Activated T-helper 9 cell treated with anti-CD3 and anti-CD28 coated beads, Interleukin-2, amount 50 U/mL, for 16 hours (primary cell): ENCODE results near the gene GREM1.

Source experiments
- DNase-seq: peaks from one replicate; pipeline ENCODE4 v3.0.0-alpha.2; 2020; ENCODE audit warnings: low read depth

Gene GREM1

GRCh38 chr15:32717426-32718226, at the start of gene GREM1:
GREM1 (plus strand) TSS chr15:32718004; CDS start chr15:32730691, 12,687 bp downstream.
- no peak for DNase-seq

- no peak for DNase-seq
These were observed 48.9 kb upstream of the GREM1 start for GRCh38 chr15:32668942-32669341.

- DNase-seq: no peak
These were observed 47.8 kb upstream of the GREM1 start for GRCh38 chr15:32669896-32670611.

DNA sequence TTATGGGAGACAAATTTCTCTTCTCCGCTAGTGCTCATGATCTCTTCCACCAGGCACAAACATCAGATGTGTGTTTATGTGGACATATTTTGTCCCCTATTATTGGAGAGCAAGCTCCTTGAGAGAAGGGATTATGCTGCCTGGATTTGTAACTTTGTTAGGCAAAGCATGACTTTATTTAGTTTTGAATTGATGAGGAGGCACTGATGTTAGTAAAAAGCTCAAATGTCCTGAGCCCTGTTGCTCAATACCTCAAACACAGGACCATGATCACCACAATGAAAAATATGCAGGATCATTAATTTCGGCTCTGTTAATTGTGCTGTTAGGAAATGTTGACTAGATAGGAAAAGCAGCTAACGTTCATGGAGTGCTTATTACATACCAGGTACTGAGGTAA, 47.2 kb upstream of the GREM1 start:
- no peak for DNase-seq

DNA sequence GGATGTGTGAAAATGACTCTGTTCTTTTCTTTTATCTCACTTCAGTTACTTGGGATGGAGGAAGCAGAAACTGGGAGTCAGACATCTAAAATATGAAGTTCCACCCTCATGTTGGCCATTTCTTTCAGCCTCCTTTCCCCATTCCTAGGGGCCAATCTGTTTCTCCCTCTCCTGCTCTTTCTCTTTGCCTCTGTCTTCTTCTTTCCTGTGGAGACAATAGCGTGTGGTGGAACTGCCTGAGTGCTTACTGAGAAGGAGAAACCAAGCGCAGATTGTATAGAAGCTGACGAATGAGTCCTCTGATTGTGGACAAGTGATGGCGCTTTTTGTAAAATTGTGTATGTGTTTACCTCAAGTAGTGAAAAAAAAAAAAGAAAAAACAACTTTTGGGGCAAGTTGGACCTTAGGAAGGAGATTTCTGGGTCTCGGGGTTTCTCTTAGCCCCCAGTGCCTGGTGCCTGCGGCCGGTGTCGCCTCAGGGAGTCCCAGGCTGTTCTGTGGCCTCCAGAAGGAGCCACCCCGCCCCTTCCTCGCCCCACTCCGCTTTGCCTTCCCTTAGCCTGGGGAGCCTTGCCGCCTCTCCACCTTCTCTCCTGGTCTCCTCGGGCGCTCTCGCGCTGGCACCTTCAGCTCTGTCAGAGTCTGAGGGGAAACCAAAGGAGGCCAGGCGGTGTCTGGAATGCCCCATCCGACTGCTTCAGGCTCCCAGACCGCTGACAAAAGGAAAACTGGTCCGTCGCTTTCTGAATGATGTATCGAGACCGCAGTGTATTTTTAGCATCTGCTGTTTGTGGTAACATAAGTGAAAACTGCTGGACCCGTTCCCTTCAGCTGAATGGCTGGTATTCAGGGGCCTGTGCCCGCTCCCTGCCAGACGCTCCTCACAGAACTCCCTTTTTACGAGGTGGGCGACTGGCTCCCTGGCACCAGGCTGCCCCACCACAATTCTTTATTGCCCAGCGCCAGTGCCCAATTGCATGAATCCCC, 46.2 kb upstream of the GREM1 start:
- DNase-seq: no peak

DNA sequence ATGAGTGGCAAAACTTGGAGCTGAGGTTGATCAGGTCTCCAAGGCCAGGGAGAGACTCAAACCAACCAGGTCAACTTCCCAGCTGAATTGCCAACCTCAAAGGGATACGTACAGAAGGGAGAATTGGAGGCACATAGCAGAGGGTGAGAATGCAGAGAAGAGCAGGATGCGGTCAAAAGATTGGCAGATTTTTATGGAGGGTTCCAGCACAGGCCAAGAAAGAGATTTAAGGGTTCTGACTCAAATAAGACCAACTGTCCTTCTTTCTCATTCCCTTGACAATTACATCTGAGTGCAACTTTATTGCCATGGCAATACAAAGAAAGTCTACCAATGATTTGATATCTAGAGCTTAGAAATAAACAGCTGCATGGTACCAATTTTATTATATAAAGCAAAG, 43.1 kb upstream of the GREM1 start:
- no peak for DNase-seq

- DNase-seq: no peak
These were observed 42.3 kb upstream of the GREM1 start for GRCh38 chr15:32675466-32675865.

- no peak for DNase-seq
These were observed 41.6 kb upstream of the GREM1 start for GRCh38 chr15:32676169-32676568.

DNA sequence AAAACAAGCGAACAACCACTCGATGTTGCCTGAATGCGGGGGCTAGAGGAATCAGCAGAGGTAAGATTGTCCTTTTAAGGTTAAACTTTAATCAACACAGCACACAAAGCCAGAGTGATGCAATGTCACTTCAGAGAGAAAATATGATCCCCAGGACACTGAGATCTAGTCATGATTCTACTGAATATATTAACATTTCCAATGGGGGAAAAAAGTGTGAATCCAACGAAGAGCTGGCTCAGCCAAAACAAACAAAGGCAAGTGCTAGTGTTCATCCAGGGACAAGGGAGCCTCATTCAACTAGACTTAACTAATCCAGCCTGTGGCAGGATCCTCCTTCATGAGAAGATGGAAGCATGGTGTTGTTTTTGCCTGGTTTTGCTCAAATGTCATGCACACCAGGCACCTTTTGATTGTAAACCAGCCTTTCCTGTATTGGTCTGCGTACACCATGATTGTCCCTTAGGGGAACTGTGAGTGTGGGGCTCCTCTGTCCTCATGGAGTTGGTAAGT, 40.5 kb upstream of the GREM1 start:
- no peak for DNase-seq

GRCh38 chr15:32679298-32679690, 38.5 kb upstream of the GREM1 start:
- no peak for DNase-seq

- DNase-seq: no peak
These were observed 35.2 kb upstream of the GREM1 start for GRCh38 chr15:32682569-32682968.

- no peak for DNase-seq
These were observed 34.7 kb upstream of the GREM1 start for GRCh38 chr15:32682977-32683630.

DNA sequence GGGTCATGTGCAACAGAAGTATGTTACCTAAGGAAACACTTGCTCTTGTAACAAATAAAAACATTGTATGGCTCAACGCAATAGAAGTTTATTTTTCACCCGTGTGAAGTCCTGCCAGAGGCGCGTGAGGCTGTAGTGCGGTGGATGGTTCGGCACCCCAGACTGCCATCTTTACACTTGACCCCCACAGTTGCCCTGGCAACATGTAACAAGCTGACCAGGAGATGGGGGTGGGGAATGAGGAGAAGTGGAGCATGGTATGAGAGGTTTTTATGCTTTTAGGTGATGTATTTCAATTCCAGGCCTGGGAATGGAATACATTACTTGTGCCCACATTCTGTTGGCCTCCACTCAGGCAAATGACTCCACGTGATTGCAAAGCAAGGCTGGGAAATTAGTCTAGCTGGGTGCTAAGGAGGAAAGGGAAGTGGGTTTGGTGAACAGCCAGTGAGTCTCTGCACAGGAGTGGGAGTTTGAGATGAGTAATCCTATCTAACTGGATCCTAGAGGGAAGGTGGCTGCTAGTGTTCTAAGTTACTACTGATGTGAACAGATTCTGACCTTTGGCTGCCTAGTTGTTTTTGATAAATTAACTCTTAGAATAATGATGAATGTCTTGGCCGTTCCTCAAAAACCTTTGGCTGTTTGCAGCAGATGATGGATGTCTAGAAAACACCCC, 33.8 kb upstream of the GREM1 start:
- no peak for DNase-seq

DNA sequence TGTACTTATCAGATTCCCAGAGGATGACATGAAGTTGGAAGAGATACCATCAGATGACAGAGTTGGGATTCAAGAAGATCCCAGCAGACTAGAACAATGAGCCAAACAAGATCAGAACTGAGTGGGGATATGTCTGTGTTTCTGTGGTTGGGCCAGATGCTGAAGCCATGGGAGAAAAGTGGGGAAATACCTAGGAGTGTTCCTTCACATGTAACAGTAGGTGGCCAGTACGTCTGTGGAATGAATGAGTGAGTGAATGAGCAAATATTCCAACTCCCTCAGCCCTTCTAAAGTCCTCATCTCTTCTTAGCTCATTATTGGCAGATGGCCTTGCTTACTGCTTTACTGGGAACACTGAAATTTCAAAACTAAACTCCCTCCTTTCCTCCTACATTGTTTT, 32.2 kb upstream of the GREM1 start:
- no peak for DNase-seq

- no peak for DNase-seq
These were observed 30.2 kb upstream of the GREM1 start for GRCh38 chr15:32687556-32687955.

GRCh38 chr15:32688151-32688639, 29.6 kb upstream of the GREM1 start:
- no peak for DNase-seq

DNA sequence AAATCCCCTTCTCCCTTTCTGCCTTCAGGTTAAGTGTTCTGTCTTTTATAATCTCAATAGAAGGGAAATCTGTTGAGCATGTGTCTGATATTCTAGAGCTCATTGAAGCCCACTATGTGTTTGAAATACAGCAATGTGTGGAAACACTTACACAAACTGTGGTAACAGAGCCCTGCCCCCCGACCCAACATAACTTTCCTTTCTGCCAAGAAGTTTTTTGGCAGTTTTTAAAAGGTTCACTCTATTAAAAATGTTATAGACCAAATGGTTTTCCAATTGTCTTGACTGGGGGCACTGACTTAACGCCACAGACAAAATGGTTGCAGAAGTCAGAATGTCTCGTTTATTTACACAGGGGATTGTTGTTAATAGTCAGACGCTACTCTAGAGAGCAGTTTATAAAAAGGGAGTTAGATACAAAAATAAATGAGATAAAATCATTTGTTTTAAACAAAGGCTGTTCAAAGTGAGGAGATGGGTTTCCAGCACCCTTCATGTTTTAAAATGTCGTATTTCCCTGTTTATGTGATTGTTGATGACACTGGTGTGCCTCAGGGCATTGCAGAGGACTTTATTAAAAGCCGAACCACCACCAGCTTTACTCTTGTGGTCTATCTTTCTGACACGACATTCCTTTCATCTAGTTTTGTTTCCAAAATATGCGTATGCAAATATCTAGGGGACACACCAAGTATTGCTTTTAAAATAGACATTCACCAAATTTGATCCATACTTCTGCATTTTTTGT, 26.7 kb upstream of the GREM1 start:
- DNase-seq: no peak

DNA sequence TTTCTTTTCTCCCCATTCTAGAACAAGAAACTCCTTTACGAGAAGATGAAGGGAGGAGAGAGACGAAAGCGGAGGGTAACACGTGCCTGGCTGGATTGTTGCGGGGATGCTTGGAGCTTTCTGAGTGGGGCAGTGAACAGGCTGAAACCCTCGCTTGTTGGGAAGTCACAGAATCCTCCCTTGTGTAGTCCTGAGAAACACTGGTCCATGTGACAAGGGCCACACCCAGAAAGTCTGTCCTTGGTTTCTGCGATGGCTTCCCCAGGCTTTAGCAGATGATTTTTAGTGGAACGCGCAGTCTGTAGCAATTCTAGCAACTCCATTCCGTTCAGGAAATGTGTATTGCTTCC, 26.1 kb upstream of the GREM1 start:
- no peak for DNase-seq

GRCh38 chr15:32692286-32692685, 25.5 kb upstream of the GREM1 start:
- DNase-seq: no peak
